Measurements from ENCODE around the gene COBLL1.

GRCh38 chr2:164826293-164827243 is 15.1 kb downstream of the COBLL1 start:
- TF ChIP-seq CTCF (IDR thresholded peaks at IDR 0.05) = no peak
- no peak for TF ChIP-seq POLR2AphosphoS5 (IDR thresholded peaks at IDR 0.05; ENCODE audit: low read depth, low read length)

All from Panc1 (cell line).